ENCODE results near the gene SLC25A18.
"Not testable (repeated sequence)": the region's sequence is repeated elsewhere in the genome, so short reads cannot be mapped to it uniquely, and the experiment has no call there.

Gene SLC25A18

GRCh38 chr22:17612057-17612456 is 48.8 kb downstream of the SLC25A18 start:
- DNase-seq, result no peak

DNA sequence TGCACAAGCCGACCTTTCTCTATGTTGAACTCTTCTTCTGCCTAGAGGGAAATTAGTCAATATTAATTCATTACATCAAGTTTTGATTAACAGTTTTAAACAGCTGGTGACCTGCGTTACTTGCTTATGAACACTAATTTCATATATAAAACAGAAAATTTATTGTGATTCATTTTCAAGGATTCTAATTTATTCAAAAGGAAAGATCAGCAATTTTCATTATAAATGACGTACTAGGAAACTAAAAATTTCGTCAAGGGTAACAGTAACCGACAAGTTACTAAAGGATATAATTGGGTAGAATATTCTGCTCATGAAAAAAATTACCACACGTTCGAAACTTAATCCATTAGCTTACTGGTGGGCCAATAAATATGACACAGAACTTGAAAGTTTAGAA is 50.0 kb downstream of the SLC25A18 start:
- DNase-seq, result no peak

- DNase-seq, result no peak
Observed at GRCh38 chr22:17627961-17628405, 64.7 kb downstream of the SLC25A18 start.

GRCh38 chr22:17628406-17629172 is 65.3 kb downstream of the SLC25A18 start, which contains the start of gene ATP6V1E1:
TSS of gene ATP6V1E1 (minus strand) at chr22:17628749. CDS start at chr22:17628635, 114 bp downstream.
- peak; percentile 86 to 94 (median 91) for DNase-seq

GRCh38 chr22:17629173-17629489 is 65.8 kb downstream of the SLC25A18 start:
- DNase-seq, result no peak

GRCh38 chr22:17629641-17630040 is 66.3 kb downstream of the SLC25A18 start:
- no peak for DNase-seq

DNA sequence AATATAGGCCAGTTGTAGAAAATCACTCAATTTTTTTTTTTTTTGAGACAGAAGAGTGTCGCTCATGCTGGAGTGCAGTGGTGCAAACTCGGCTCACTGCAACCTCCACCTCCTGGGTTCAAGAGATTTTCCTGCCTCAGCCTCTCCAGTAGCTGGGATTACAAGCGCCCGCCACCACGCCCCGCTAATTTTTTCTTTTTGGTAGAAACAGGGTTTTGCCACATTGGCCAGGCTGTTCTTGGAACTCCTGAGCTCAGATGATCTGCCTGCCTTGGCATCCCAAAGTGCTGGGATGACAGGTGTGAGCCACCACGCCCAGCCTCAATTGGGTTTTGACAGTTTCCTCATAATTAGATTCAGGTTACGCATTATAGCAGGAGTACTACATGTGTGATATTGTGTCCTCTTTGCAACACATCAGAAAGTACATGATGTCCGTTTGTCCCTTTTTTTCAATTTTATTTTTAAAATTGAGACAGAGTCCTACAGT is 67.8 kb downstream of the SLC25A18 start:
- DNase-seq, result no peak

DNA sequence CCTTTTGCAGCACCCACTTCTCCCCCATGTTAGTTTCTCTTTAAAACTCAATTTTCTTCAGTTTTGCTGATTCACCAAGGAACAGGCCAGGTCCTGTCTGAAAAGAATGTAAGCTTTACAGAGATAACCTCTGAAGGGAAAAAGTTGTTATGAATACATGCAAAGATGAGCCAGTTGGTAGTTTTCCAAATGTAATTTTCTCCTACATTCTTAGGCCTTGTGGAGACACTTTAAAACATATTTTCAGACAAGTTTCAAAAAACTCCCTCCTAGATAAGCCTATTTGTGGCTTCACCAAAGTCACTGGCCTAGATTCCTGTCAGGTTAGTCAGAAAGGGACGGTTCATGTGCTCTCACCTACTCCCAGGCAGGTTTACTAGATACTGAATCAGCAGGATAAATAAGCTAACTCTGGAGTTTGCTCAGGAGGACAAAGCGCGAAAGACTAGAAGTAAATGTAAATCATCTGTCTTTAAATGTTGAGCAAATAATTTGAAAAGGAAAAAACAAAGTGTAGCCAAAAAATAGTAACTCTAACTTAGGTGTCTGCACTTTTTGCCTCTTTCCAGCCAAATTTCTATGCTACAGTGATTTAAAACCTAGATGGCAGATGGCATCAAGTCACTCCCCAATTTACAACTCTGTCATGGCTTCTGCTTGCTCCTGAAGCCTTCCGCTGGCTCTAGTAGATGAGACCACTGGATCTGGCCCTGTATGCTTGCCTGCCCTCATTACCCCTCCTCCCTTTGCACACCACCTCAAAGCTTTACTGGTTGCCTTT is 70.1 kb downstream of the SLC25A18 start:
- DNase-seq, result no peak

DNA sequence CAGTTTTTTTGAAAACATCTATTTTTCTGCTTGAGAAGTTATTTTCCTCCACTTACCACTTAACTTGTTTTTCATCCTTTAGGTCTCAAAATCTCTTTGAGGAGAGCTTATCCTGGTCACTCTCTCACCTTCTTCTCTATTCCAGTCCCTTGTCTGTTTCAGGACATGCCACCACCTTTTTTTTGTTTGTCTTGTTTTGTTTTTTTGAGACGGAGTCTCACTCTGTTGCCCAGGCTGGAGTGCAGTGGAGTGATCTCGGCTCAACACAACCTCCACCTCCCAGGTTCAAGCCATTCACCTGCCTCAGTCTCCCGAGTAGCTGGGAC is 70.7 kb downstream of the SLC25A18 start:
- DNase-seq, result no peak

GRCh38 chr22:17634696-17635095 is 71.4 kb downstream of the SLC25A18 start:
- DNase-seq, result no peak

- DNase-seq, result not testable (repeated sequence)
Observed at GRCh38 chr22:17636850-17637249, 73.6 kb downstream of the SLC25A18 start.

DNA sequence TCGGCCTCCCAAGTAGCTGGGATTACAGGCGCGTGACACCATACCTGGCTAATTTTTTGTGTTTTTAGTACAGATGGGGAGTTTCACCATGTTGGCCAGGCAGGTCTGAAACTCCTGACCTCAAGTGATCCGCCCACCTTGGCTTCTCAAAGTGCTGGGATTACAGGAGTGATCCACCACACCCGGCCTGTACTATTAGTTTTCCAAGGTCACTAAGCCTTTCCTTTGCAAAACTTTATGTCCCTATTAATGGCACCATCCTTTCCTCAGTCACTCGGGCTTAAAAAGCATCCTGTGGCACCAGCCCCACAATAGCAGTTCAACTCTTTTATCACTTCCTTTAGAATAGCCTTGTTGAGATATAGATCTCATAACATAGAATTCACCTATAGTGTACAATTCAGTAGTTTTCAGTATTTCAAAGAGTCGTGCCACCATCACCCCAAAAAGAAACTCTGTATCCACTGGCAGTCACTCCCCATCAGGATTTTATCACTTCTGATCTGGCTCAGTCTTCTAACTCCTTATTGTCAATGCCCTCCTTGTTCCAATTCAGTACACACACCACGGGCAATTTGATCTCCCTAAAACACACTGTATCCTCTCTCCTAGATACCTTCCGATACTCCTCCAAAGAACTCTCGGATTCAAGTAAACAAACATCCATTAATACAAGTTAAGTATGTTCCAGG is 74.3 kb downstream of the SLC25A18 start:
- no peak for DNase-seq

DNA sequence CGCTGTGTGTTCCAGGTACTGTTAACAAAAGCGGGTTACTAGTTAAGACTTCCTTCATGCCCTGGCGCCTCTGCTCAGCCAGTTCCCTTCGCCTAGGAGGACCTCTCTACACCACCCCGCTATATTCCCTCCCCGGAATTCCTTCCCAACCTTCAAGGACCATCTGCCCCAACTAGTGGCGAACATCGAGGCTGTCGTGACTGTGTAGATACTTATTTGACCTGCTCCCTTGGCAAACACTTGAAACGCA is 74.8 kb downstream of the SLC25A18 start:
- DNase-seq, result no peak

GRCh38 chr22:17638432-17639246 is 75.3 kb downstream of the SLC25A18 start, which contains the start of gene BCL2L13:
TSS of gene BCL2L13 (plus strand) at chr22:17638757. CDS start at chr22:17655712, 16,955 bp downstream.
- DNase-seq, result peak; percentile 76 to 92 (median 83)

GRCh38 chr22:17639247-17639741 is 76.0 kb downstream of the SLC25A18 start:
- peak in 2 of 5 donors; percentile 13 to 19 for DNase-seq
